Panc1 (cell line): ENCODE data around the gene SHC3. TPM values are rescaled to one million over a fixed set of nuclear protein-coding genes. Genes with fewer than 3 reads are reported as not detected.

Source experiments
- ATAC-seq: fragments of 200-7000 bp; cut with Tn5 transposase; 2 replicates; pipeline ENCODE4 v1.9.1; 2020; ENCODE audit warnings: mild to moderate bottlenecking, moderate library complexity
- BruUV-seq: library from RNA; stranded (reverse); fragments of 400-500 nt; replicated peaks from 2 replicates; lab custom pipeline; 2021; lab: Mats Ljungman, UMichigan
- CTCF ChIA-PET: fragments of 300-600 bp; sonication (Branson Sonifier 250); formaldehyde crosslinking; loops from one replicate; lab custom pipeline; 2022; ENCODE audit warnings: antibody characterized with exemption; lab: Charles Lee
- POLR2A ChIA-PET: fragments of 300-600 bp; sonication (Branson Sonifier 250); formaldehyde crosslinking; loops from one replicate; lab custom pipeline; 2022; ENCODE audit warnings: antibody characterized with exemption; lab: Charles Lee
- DNase-seq: peaks from one replicate; pipeline ENCODE4 v3.0.0-alpha.2; 2010; ENCODE audit warnings: low read depth, low spot score
- H3K27ac ChIP-seq: 2 replicates; pipeline ENCODE4 v1.5.1; 2011; ENCODE audit warnings: mild to moderate bottlenecking, low read length, inconsistent platforms
- H3K27me3 ChIP-seq: fragments of 200-500 bp; sonication (Bioruptor generic); 2 replicates; pipeline ENCODE4 v1.6.0; 2014; ENCODE audit warnings: low read length, inconsistent platforms; ENCODE audit not compliant: control insufficient read depth, insufficient read depth
- H3K36me3 ChIP-seq: fragments of 200-500 bp; sonication (Bioruptor generic); 2 replicates; pipeline ENCODE4 v1.5.1; 2014; ENCODE audit warnings: inconsistent platforms, mild to moderate bottlenecking, low read length, moderate library complexity; ENCODE audit not compliant: control insufficient read depth, insufficient read depth
- H3K4me1 ChIP-seq: 2 replicates; pipeline ENCODE4 v1.5.1; 2011; ENCODE audit warnings: inconsistent platforms, mild to moderate bottlenecking, low read length, moderate library complexity; ENCODE audit not compliant: control insufficient read depth, insufficient read depth
- H3K4me3 ChIP-seq, 2 experiments: 2 replicates each; pipeline ENCODE4 v1.5.1; 2011 to 2012; ENCODE audit warnings: low read depth in 2 of 2, low read length in 2 of 2, mild to moderate bottlenecking in 2 of 2, inconsistent platforms in 1 of 2, moderate library complexity in 1 of 2
- H3K9me3 ChIP-seq: fragments of 200-500 bp; sonication (Bioruptor generic); 2 replicates; pipeline ENCODE4 v1.5.1; 2014; ENCODE audit warnings: low read depth, mild to moderate bottlenecking, inconsistent platforms, low read length, moderate library complexity; ENCODE audit not compliant: control insufficient read depth, insufficient read depth
- CTCF ChIP-seq: fragments of 450-650 bp; IDR thresholded peaks from 2 replicates; pipeline ENCODE4 v1.5.1; 2017; ENCODE audit warnings: mild to moderate bottlenecking
- POLR2AphosphoS5 ChIP-seq: IDR thresholded peaks from 2 replicates; pipeline ENCODE4 v1.6.1; 2012; ENCODE audit warnings: mild to moderate bottlenecking, low read depth, low read length, moderate library complexity
- REST ChIP-seq, 2 experiments: IDR thresholded peaks; 2 replicates each; pipeline ENCODE4 v1.6.1; 2011 to 2012; ENCODE audit warnings: low read depth in 2 of 2, control low read depth in 1 of 2, low read length in 1 of 2, mild to moderate bottlenecking in 1 of 2, moderate library complexity in 1 of 2; ENCODE audit not compliant: insufficient read depth in 1 of 2
- SIN3A ChIP-seq: IDR thresholded peaks from 2 replicates; pipeline ENCODE4 v1.6.1; 2012; ENCODE audit warnings: low read depth, mild to moderate bottlenecking, low read length, moderate library complexity, borderline replicate concordance; ENCODE audit not compliant: insufficient read depth
- TCF7L2 ChIP-seq: IDR thresholded peaks from 2 replicates; pipeline ENCODE4 v1.6.1; 2011; ENCODE audit warnings: mild to moderate bottlenecking, low read depth, low read length, inconsistent platforms
- in situ Hi-C: cut with HindIII; loops from 2 replicates; pipeline ENCODE4 v1.10.0; 2016; ENCODE audit warnings: low sequenced_read_pairs, low pct_unique_long_range_greater_than_20kb
- intact Hi-C: fragments of 100-400 bp; cut with micrococcal nuclease; formaldehyde crosslinking; loops from one replicate; pipeline ENCODE4 v1.10.0; 2022; ENCODE audit not compliant: unreplicated experiment
- total RNA-seq: library from RNA; stranded (reverse); gene quantifications from one replicate; pipeline ENCODE4 v1.2.1, GENCODE V29; 2021; ENCODE audit not compliant: unreplicated experiment

SHC3 gene
- total RNA-seq, 1 experiment from 2014 or later = 1.7 TPM

GRCh38 chr9:88996046-88996920, 182.3 kb downstream of the SHC3 start:
- Histone ChIP-seq H3K27ac (no peak overlapping the region), H3K27me3 (no peaks in the 10 kb centered on the region), H3K36me3 (no peaks in the 10 kb centered on the region), H3K9me3 (no peaks in the 10 kb centered on the region), H3K4me3 (no peak overlapping the region), H3K4me1 (peaks cover 2% of the 10 kb centered on the region)
- no peak for TF ChIP-seq SIN3A
- no peak for TF ChIP-seq REST (IDR thresholded peaks at IDR 0.05; ENCODE audit: insufficient read depth in 1 of 2, low read depth in 2 of 2, low read length in 1 of 2)
- in situ Hi-C loops = no loop called here
- no peak for DNase-seq
- intact Hi-C loops = no loop called here
- no TSS peak for BruUV-seq
- ChIA-PET CTCF (no interaction called here), POLR2A (interaction anchor here (0.6 kb wide), 1 partner anchor 448 kb away, joined by 5 read pairs; no protein-coding TSS in a partner anchor)
- no peak for ATAC-seq

- no peaks in the 10 kb centered on the region for H3K36me3 ChIP-seq
- no TSS peak for BruUV-seq
- in situ Hi-C loops (no loop called here), intact Hi-C loops (no loop called here)
- no peak for DNase-seq
- H3K9me3 ChIP-seq = no peaks in the 10 kb centered on the region
- H3K4me1 ChIP-seq = peaks cover 2% of the 10 kb centered on the region
- no peak overlapping the region for H3K27ac ChIP-seq
- ChIA-PET POLR2A (no interaction called here), CTCF (no interaction called here)
- no peak for ATAC-seq
- no peaks in the 10 kb centered on the region for H3K27me3 ChIP-seq
- TF ChIP-seq SIN3A (no peak), CTCF (no peak), POLR2AphosphoS5 (no peak), REST (IDR thresholded peaks at IDR 0.05; ENCODE audit: insufficient read depth in 1 of 2, low read depth in 2 of 2, low read length in 1 of 2) (no peak), TCF7L2 (no peak)
- H3K4me3 ChIP-seq = no peak overlapping the region
These were observed 183.0 kb downstream of the SHC3 start for GRCh38 chr9:88995627-88996026.
